ENCODE measurements around the gene ADGRA3.

ADGRA3 gene

DNA sequence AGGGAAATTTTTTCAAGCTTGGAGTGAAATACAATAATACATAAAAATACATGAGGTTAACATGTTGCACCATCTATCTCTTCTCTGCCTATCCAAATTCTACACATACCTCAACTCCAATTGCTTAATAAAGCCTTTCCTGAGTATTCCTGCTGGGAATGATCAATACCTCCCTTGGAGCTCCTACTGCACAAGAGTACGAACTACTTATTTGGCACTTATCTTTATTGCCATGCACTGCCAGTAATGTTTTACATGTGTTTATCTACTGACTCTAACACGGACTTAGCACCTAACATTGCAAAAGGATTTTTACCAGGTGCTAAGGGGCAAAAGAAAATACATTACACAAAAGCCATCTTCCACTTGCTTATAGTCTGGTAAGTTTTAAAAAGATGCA, 80.2 kb downstream of the ADGRA3 start (continued):
- TF ChIP-seq ZNF843 (tag by site-specific recombination; IDR thresholded peaks at IDR 0.05) (peak; percentile 61), KLF9 (tag by site-specific recombination; IDR thresholded peaks at IDR 0.05; ENCODE audit: low read depth) (no peak), ZNF658 (tag by site-specific recombination; IDR thresholded peaks at IDR 0.05) (no peak), GLI2 (tag by site-specific recombination; IDR thresholded peaks at IDR 0.05; ENCODE audit: borderline replicate concordance, low read depth) (no peak)

GRCh38 chr4:22434895-22435294, 81.0 kb downstream of the ADGRA3 start:
- Histone ChIP-seq H3K27ac (ENCODE audit: extremely low read depth, low read depth, low read length) (no peak overlapping the region), H3K9me3 (ENCODE audit: control insufficient read depth, insufficient read depth, low read depth, low read length) (no peaks in the 10 kb centered on the region), H3K36me3 (ENCODE audit: control insufficient read depth in 2 of 2, insufficient read depth in 1 of 2, low read length in 2 of 2) (peaks cover 0 to 12% of the 10 kb centered on the region in 2 experiments; a peak in 1 of 3 replicates), H3K4me3 (ENCODE audit: low read depth, low read length) (no peak overlapping the region), H3K4me1 (ENCODE audit: control insufficient read depth, insufficient read depth, low read length) (no peaks in the 10 kb centered on the region)
- ChIA-PET CTCF (interaction anchor here (0.6 to 0.7 kb wide), 2 partner anchors 9 to 23 kb away, joined by 3 read pairs; no protein-coding TSS in a partner anchor), POLR2A (no interaction called here)
- TF ChIP-seq, protein P1, sequence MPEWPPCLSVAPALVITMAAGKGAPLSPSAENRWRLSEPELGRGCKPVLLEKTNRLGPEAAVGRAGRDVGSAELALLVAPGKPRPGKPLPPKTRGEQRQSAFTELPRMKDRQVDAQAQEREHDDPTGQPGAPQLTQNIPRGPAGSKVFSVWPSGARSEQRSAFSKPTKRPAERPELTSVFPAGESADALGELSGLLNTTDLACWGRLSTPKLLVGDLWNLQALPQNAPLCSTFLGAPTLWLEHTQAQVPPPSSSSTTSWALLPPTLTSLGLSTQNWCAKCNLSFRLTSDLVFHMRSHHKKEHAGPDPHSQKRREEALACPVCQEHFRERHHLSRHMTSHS (tag by site-specific recombination; IDR thresholded peaks at IDR 0.05): no peak
- TF ChIP-seq ZNF664 (tag by site-specific recombination; IDR thresholded peaks at IDR 0.05): peak; percentile 81
- TF ChIP-seq ZNF600 (tag by site-specific recombination; IDR thresholded peaks at IDR 0.05): peak; percentile 55; the same call in 1 of the 2 replicates
- peak; percentile 21; the same call in 1 of the 2 replicates for TF ChIP-seq ZNF654 (tag by site-specific recombination; IDR thresholded peaks at IDR 0.05; ENCODE audit: low read depth)
- no peak for TF ChIP-seq MEIS1 (CRISPR knock-in tag; IDR thresholded peaks at IDR 0.05; ENCODE audit: borderline replicate concordance)
- no peak for TF ChIP-seq KLF7 (tag by site-specific recombination; IDR thresholded peaks at IDR 0.05; ENCODE audit: borderline replicate concordance)
- no peak for TF ChIP-seq ZSCAN30 (tag by site-specific recombination; IDR thresholded peaks at IDR 0.05)
- no peak for TF ChIP-seq ZNF114 (tag by site-specific recombination; IDR thresholded peaks at IDR 0.05)

GRCh38 chr4:22430626-22431025, 85.2 kb downstream of the ADGRA3 start:
- Histone ChIP-seq H3K4me1 (ENCODE audit: control insufficient read depth, insufficient read depth, low read length) (no peaks in the 10 kb centered on the region), H3K9me3 (ENCODE audit: control insufficient read depth, insufficient read depth, low read depth, low read length) (no peaks in the 10 kb centered on the region), H3K27ac (ENCODE audit: extremely low read depth, low read depth, low read length) (no peak overlapping the region), H3K4me3 (ENCODE audit: low read depth, low read length) (no peak overlapping the region), H3K36me3 (ENCODE audit: control insufficient read depth in 2 of 2, insufficient read depth in 1 of 2, low read length in 2 of 2) (peaks cover 0 to 8% of the 10 kb centered on the region in 2 experiments; a peak in 1 of 3 replicates)
- CTCF ChIA-PET: no interaction called here
- POLR2A ChIA-PET: no interaction called here
- no peak for TF ChIP-seq REPIN1 (tag by site-specific recombination; IDR thresholded peaks at IDR 0.05; ENCODE audit: low read depth)
- TF ChIP-seq, protein P2, sequence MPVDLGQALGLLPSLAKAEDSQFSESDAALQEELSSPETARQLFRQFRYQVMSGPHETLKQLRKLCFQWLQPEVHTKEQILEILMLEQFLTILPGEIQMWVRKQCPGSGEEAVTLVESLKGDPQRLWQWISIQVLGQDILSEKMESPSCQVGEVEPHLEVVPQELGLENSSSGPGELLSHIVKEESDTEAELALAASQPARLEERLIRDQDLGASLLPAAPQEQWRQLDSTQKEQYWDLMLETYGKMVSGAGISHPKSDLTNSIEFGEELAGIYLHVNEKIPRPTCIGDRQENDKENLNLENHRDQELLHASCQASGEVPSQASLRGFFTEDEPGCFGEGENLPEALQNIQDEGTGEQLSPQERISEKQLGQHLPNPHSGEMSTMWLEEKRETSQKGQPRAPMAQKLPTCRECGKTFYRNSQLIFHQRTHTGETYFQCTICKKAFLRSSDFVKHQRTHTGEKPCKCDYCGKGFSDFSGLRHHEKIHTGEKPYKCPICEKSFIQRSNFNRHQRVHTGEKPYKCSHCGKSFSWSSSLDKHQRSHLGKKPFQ (tag by site-specific recombination; IDR thresholded peaks at IDR 0.05): no peak
- TF ChIP-seq, protein P3, sequence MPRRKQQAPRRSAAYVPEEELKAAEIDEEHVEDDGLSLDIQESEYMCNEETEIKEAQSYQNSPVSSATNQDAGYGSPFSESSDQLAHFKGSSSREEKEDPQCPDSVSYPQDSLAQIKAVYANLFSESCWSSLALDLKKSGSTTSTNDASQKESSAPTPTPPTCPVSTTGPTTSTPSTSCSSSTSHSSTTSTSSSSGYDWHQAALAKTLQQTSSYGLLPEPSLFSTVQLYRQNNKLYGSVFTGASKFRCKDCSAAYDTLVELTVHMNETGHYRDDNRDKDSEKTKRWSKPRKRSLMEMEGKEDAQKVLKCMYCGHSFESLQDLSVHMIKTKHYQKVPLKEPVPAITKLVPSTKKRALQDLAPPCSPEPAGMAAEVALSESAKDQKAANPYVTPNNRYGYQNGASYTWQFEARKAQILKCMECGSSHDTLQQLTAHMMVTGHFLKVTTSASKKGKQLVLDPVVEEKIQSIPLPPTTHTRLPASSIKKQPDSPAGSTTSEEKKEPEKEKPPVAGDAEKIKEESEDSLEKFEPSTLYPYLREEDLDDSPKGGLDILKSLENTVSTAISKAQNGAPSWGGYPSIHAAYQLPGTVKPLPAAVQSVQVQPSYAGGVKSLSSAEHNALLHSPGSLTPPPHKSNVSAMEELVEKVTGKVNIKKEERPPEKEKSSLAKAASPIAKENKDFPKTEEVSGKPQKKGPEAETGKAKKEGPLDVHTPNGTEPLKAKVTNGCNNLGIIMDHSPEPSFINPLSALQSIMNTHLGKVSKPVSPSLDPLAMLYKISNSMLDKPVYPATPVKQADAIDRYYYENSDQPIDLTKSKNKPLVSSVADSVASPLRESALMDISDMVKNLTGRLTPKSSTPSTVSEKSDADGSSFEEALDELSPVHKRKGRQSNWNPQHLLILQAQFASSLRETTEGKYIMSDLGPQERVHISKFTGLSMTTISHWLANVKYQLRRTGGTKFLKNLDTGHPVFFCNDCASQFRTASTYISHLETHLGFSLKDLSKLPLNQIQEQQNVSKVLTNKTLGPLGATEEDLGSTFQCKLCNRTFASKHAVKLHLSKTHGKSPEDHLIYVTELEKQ (tag by site-specific recombination; IDR thresholded peaks at IDR 0.05; ENCODE audit: borderline replicate concordance): no peak
- TF ChIP-seq ZNF202 (tag by site-specific recombination; IDR thresholded peaks at IDR 0.05; ENCODE audit: borderline replicate concordance): no peak
- no peak for TF ChIP-seq ZNF302 (tag by site-specific recombination; IDR thresholded peaks at IDR 0.05; ENCODE audit: low read depth)
- no peak for TF ChIP-seq ZXDB (tag by site-specific recombination; IDR thresholded peaks at IDR 0.05)

Measured in HEK293 (cell line).